ENCODE results near the gene LPCAT4.
"Not testable (repeated sequence)": the region's sequence is repeated elsewhere in the genome, so short reads cannot be mapped to it uniquely, and the experiment has no call there.

Gene LPCAT4

GRCh38 chr15:34362047-34362773, 4.8 kb downstream of the LPCAT4 start:
- DNase-seq (ENCODE audit: low read depth), result no peak

GRCh38 chr15:34361278-34361677, 5.7 kb downstream of the LPCAT4 start:
- DNase-seq (ENCODE audit: low read depth), result no peak

- DNase-seq (ENCODE audit: low read depth), result no peak
Observed at GRCh38 chr15:34360298-34360697, 6.7 kb downstream of the LPCAT4 start.

- no peak for DNase-seq (ENCODE audit: low read depth)
Observed at GRCh38 chr15:34359416-34359815, 7.6 kb downstream of the LPCAT4 start.

GRCh38 chr15:34358948-34359347, 8.0 kb downstream of the LPCAT4 start:
- DNase-seq (ENCODE audit: low read depth), result no peak

- peak; percentile 21 for DNase-seq (ENCODE audit: low read depth)
Observed at GRCh38 chr15:34358367-34358766, 8.6 kb downstream of the LPCAT4 start.

GRCh38 chr15:34357653-34358052, 9.3 kb downstream of the LPCAT4 start:
- DNase-seq (ENCODE audit: low read depth), result no peak

- DNase-seq (ENCODE audit: low read depth), result no peak
Observed at GRCh38 chr15:34355241-34355640, 11.8 kb downstream of the LPCAT4 start.

GRCh38 chr15:34354286-34354685, 12.7 kb downstream of the LPCAT4 start:
- no peak for DNase-seq (ENCODE audit: low read depth)

GRCh38 chr15:34353627-34354026, 13.4 kb downstream of the LPCAT4 start:
- no peak for DNase-seq (ENCODE audit: low read depth)

- DNase-seq (ENCODE audit: low read depth), result not testable (repeated sequence)
Observed at GRCh38 chr15:34352996-34353395, 14.0 kb downstream of the LPCAT4 start.

- DNase-seq (ENCODE audit: low read depth), result no peak
Observed at GRCh38 chr15:34349769-34350168, 17.2 kb downstream of the LPCAT4 start.

- no peak for DNase-seq (ENCODE audit: low read depth)
Observed at GRCh38 chr15:34348735-34349300, 18.2 kb downstream of the LPCAT4 start.

- DNase-seq (ENCODE audit: low read depth), result no peak
Observed at GRCh38 chr15:34347951-34348638, 18.9 kb downstream of the LPCAT4 start.

GRCh38 chr15:34342737-34343575, 24.0 kb downstream of the LPCAT4 start, which contains the start of the genes NOP10 and NUTM1:
Gene NOP10 (minus strand): TSS chr15:34343136. CDS start chr15:34343073, 63 bp downstream.
Gene NUTM1 (plus strand): TSS chr15:34343315. CDS start chr15:34343697, 382 bp downstream.
- DNase-seq (ENCODE audit: low read depth), result peak; percentile 94

GRCh38 chr15:34342213-34342736, 24.7 kb downstream of the LPCAT4 start:
- DNase-seq (ENCODE audit: low read depth), result not testable (repeated sequence)

- DNase-seq (ENCODE audit: low read depth), result no peak
Observed at GRCh38 chr15:34341381-34342212, 25.4 kb downstream of the LPCAT4 start.

GRCh38 chr15:34339946-34340345, 27.1 kb downstream of the LPCAT4 start:
- DNase-seq (ENCODE audit: low read depth), result no peak

GRCh38 chr15:34338347-34338746, 28.6 kb downstream of the LPCAT4 start:
- DNase-seq (ENCODE audit: low read depth), result no peak

- peak; percentile 96 for DNase-seq (ENCODE audit: low read depth)
Observed at GRCh38 chr15:34337557-34338306, 29.3 kb downstream of the LPCAT4 start, which contains the start of gene SLC12A6. Gene SLC12A6 (minus strand): TSS chr15:34337781. CDS start chr15:34336680, 1,101 bp downstream.

Measured in iris pigment epithelial cell (primary cell).